K562 (cell line): ENCODE results near the gene GRIN2A.

ENCODE experiments used
- BRCA1 ChIP-seq, 2 experiments: fragments of 450-650 bp in 1 of 2; sonication (generic) in 1 of 2; formaldehyde crosslinking in 1 of 2; IDR thresholded peaks; 2 replicates each; pipeline versions ENCODE4 v1.5.0 to v1.6.1; 2017 to 2020; ENCODE audit warnings: mild to moderate bottlenecking in 1 of 2, missing genetic modification reagents in 1 of 2
- MTF1 ChIP-seq: fragments of 250-450 bp; sonication (Bioruptor Pico); IDR thresholded peaks from 2 replicates; pipeline ENCODE4 v1.9.0; 2021; ENCODE audit warnings: moderate library complexity, mild to moderate bottlenecking, inconsistent platforms, borderline replicate concordance
- ZNF444 ChIP-seq: fragments of 250-450 bp; sonication (Bioruptor Pico); IDR thresholded peaks from 2 replicates; pipeline ENCODE4 v1.4.0; 2020; ENCODE audit warnings: mild to moderate bottlenecking, moderate library complexity
- TF ChIP-seq, protein P1 (sequence below), 2 experiments: fragments of 450-650 bp in 1 of 2; sonication (generic) in 1 of 2; formaldehyde crosslinking in 1 of 2; IDR thresholded peaks in 1 of 2; conservative IDR thresholded peaks in 1 of 2; 2 replicates each; pipeline versions ENCODE4 v1.6.1 to v1.8.1; 2016 to 2023; ENCODE audit warnings: mild to moderate bottlenecking in 2 of 2, moderate library complexity in 2 of 2, inconsistent platforms in 1 of 2, missing genetic modification reagents in 1 of 2

DNA sequence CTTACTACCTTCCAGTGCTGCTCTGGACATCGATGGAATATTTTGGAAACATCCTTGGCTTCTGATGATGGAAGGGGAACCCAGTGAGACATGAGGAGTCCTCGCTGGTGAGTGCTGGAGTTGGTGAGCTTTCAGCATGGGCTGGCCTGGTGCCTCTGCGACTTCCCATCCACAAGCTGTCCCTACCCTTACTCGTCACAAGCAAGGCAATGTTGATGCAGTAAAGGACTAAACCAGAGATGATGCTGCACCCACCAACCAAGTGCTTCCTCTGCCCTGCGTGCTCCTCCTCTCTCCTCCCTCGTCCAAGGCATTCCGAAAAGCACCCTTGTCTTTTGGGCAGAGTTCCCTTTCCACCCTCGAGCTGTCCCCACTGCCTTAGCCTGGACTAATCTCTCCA, 154.7 kb downstream of the GRIN2A start:
- TF ChIP-seq, protein P1, sequence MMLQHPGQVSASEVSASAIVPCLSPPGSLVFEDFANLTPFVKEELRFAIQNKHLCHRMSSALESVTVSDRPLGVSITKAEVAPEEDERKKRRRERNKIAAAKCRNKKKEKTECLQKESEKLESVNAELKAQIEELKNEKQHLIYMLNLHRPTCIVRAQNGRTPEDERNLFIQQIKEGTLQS (IDR thresholded peaks at IDR 0.05) = no peak
- TF ChIP-seq, protein P1 (CRISPR knock-in tag; conservative IDR thresholded peaks at IDR 0.05) = no peak
- no peak for TF ChIP-seq BRCA1 (IDR thresholded peaks at IDR 0.05)
- no peak for TF ChIP-seq BRCA1 (CRISPR knock-in tag; IDR thresholded peaks at IDR 0.05)
- no peak for TF ChIP-seq MTF1 (CRISPR knock-in tag)
- TF ChIP-seq ZNF444 (CRISPR knock-in tag) = no peak
